ENCODE data around the gene DAPK1.

- TF ChIP-seq, protein P1, sequence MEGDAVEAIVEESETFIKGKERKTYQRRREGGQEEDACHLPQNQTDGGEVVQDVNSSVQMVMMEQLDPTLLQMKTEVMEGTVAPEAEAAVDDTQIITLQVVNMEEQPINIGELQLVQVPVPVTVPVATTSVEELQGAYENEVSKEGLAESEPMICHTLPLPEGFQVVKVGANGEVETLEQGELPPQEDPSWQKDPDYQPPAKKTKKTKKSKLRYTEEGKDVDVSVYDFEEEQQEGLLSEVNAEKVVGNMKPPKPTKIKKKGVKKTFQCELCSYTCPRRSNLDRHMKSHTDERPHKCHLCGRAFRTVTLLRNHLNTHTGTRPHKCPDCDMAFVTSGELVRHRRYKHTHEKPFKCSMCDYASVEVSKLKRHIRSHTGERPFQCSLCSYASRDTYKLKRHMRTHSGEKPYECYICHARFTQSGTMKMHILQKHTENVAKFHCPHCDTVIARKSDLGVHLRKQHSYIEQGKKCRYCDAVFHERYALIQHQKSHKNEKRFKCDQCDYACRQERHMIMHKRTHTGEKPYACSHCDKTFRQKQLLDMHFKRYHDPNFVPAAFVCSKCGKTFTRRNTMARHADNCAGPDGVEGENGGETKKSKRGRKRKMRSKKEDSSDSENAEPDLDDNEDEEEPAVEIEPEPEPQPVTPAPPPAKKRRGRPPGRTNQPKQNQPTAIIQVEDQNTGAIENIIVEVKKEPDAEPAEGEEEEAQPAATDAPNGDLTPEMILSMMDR (IDR thresholded peaks at IDR 0.05) = no peak
- TF ChIP-seq EZH2 (IDR thresholded peaks at IDR 0.05) (no peak), EZH2phosphoT487 (IDR thresholded peaks at IDR 0.05) (no peak)
These were observed 184.4 kb downstream of the DAPK1 start for GRCh38 chr9:87682085-87682484.

Measured in neural progenitor cell (in vitro differentiated cells).